Calu3 (cell line): Measurements from ENCODE around the gene LGR6. TPM values are rescaled to one million over a fixed set of nuclear protein-coding genes. Genes with fewer than 3 reads are reported as not detected.

Source experiments
- BruUV-seq: library from RNA; stranded (reverse); fragments of 400-500 nt; replicated peaks from 2 replicates; lab custom pipeline; 2021; lab: Mats Ljungman, UMichigan
- CTCF ChIA-PET: fragments of 300-600 bp; sonication (Branson Sonifier 250); formaldehyde crosslinking; loops from one replicate; lab custom pipeline; 2022; ENCODE audit warnings: antibody characterized with exemption; lab: Charles Lee
- DNase-seq: peaks from one replicate; pipeline ENCODE4 v3.0.0; 2022
- H3K27ac Mint-ChIP-seq: one replicate; pipeline ENCODE4 v1.8.0; 2022; ENCODE audit warnings: mixed read lengths; ENCODE audit not compliant: unreplicated experiment
- H3K27me3 Mint-ChIP-seq: one replicate; pipeline ENCODE4 v1.8.0; 2022; ENCODE audit warnings: mixed read lengths; ENCODE audit not compliant: unreplicated experiment
- H3K36me3 Mint-ChIP-seq: one replicate; pipeline ENCODE4 v1.8.0; 2022; ENCODE audit warnings: mild to moderate bottlenecking, moderate library complexity, mixed read lengths; ENCODE audit not compliant: insufficient read depth, unreplicated experiment
- H3K4me1 Mint-ChIP-seq: one replicate; pipeline ENCODE4 v1.8.0; 2022; ENCODE audit warnings: mild to moderate bottlenecking, low read depth, mixed read lengths; ENCODE audit not compliant: unreplicated experiment
- H3K4me3 Mint-ChIP-seq: one replicate; pipeline ENCODE4 v1.8.0; 2022; ENCODE audit warnings: mild to moderate bottlenecking, low read depth, moderate library complexity, mixed read lengths; ENCODE audit not compliant: unreplicated experiment
- H3K9me3 Mint-ChIP-seq: one replicate; pipeline ENCODE4 v1.8.0; 2022; ENCODE audit warnings: low read depth, mixed read lengths; ENCODE audit not compliant: unreplicated experiment
- CTCF ChIP-seq: fragments of 200-600 bp; IDR thresholded peaks from one replicate; pipeline ENCODE4 v1.8.0; 2022; ENCODE audit warnings: antibody characterized with exemption; ENCODE audit not compliant: unreplicated experiment
- intact Hi-C: fragments of 100-400 bp; cut with micrococcal nuclease; formaldehyde crosslinking; loops from one replicate; pipeline ENCODE4 v1.10.0; 2022; ENCODE audit not compliant: unreplicated experiment
- total RNA-seq: library from RNA; stranded (reverse); gene quantifications from 2 replicates; pipeline ENCODE4 v1.2.3, GENCODE V29; 2022

The LGR6 gene
- total RNA-seq, 1 experiment from 2014 or later, result not detected

GRCh38 chr1:202210969-202211368 is 17.4 kb downstream of the LGR6 start:
- TF ChIP-seq CTCF, result no peak
- intact Hi-C loops, result no loop called here
- CTCF ChIA-PET, result interaction anchor here (0.6 to 0.7 kb wide), 3 partner anchors 17 to 99 kb away, joined by 3 to 5 read pairs (median 4); partner anchors contain the start of gene LGR6
- Mint-ChIP-seq H3K9me3 (no peaks in the 10 kb centered on the region), H3K4me1 (peaks cover 8% of the 10 kb centered on the region), H3K27ac (no peak overlapping the region), H3K4me3 (no peak overlapping the region), H3K36me3 (no peaks in the 10 kb centered on the region), H3K27me3 (peaks cover 77% of the 10 kb centered on the region)
- no peak for DNase-seq
- no TSS peak for BruUV-seq

- no peaks in the 10 kb centered on the region for H3K36me3 Mint-ChIP-seq
- TF ChIP-seq CTCF, result no peak
- no peak for DNase-seq
- H3K27me3 Mint-ChIP-seq, result peaks cover 92% of the 10 kb centered on the region
- peaks cover 8% of the 10 kb centered on the region for H3K4me1 Mint-ChIP-seq
- intact Hi-C loops, result no loop called here
- no TSS peak for BruUV-seq
- no peaks in the 10 kb centered on the region for H3K9me3 Mint-ChIP-seq
- no peak overlapping the region for H3K27ac Mint-ChIP-seq
- H3K4me3 Mint-ChIP-seq, result no peak overlapping the region
- CTCF ChIA-PET, result interaction anchor here (0.5 to 1.2 kb wide), 2 partner anchors 20 to 128 kb away, joined by 3 read pairs; no protein-coding TSS in a partner anchor
Observed at GRCh38 chr1:202212787-202213186, 19.2 kb downstream of the LGR6 start.

GRCh38 chr1:202213361-202214088 is 19.9 kb downstream of the LGR6 start:
- TF ChIP-seq CTCF, result no peak
- Mint-ChIP-seq H3K27ac (no peak overlapping the region), H3K4me3 (peak overlapping the region; percentile 55), H3K9me3 (no peaks in the 10 kb centered on the region), H3K36me3 (no peaks in the 10 kb centered on the region), H3K27me3 (peaks cover 92% of the 10 kb centered on the region), H3K4me1 (peaks cover 8% of the 10 kb centered on the region)
- intact Hi-C loops, result no loop called here
- DNase-seq, result peak; percentile 41
- no TSS peak for BruUV-seq
- CTCF ChIA-PET, result interaction anchor here (0.9 to 1.2 kb wide), 2 partner anchors 21 to 61 kb away, joined by 3 to 4 read pairs; no protein-coding TSS in a partner anchor

- no peak for TF ChIP-seq CTCF
- BruUV-seq, result no TSS peak
- intact Hi-C loops, result no loop called here
- Mint-ChIP-seq H3K27ac (no peak overlapping the region), H3K4me3 (peak overlapping the region; percentile 55), H3K36me3 (no peaks in the 10 kb centered on the region), H3K27me3 (peaks cover 96% of the 10 kb centered on the region), H3K4me1 (peaks cover 8% of the 10 kb centered on the region), H3K9me3 (no peaks in the 10 kb centered on the region)
- CTCF ChIA-PET, result interaction anchor here (0.9 to 1.7 kb wide), 3 partner anchors 13 to 60 kb away, joined by 3 to 7 read pairs (median 4); no protein-coding TSS in a partner anchor
- no peak for DNase-seq
Observed at GRCh38 chr1:202214089-202214843, 20.7 kb downstream of the LGR6 start.
